ENCODE results near the gene YEATS4.

The YEATS4 gene

DNA sequence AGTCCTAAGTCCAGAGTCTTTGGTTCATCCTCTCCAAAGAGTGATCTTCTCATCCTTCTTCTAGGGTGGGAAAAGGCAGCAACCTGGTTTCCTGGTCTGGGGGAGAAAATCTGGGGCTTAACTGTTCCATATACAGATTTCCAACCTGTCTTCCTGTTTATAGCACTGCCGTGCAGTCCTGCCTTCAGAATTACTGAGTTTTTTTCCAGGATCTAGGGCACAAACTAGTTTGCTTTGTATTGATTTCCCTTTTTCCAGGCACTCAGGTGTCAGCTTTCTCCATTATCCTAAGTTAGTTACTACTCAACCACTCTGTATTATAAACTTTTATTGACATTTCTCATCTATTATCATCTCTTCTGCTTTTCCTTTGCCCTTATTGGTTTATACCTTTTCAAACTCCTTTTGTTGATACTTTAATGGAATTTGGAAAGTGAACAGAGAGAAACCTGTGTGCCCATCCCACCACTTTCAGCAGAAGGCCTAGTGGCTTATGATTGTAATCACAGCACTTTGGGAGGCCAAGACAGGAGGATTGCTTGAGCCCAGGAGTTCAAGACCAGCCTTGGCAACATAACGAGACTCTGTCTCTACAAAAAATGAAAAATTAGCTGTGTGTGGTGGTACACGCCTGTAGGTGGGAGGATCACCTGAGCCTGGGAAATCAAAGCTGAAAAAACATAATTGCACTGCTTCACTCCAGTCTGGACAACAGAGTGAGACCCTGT, 15.5 kb upstream of the YEATS4 start:
- TF ChIP-seq, protein P1, sequence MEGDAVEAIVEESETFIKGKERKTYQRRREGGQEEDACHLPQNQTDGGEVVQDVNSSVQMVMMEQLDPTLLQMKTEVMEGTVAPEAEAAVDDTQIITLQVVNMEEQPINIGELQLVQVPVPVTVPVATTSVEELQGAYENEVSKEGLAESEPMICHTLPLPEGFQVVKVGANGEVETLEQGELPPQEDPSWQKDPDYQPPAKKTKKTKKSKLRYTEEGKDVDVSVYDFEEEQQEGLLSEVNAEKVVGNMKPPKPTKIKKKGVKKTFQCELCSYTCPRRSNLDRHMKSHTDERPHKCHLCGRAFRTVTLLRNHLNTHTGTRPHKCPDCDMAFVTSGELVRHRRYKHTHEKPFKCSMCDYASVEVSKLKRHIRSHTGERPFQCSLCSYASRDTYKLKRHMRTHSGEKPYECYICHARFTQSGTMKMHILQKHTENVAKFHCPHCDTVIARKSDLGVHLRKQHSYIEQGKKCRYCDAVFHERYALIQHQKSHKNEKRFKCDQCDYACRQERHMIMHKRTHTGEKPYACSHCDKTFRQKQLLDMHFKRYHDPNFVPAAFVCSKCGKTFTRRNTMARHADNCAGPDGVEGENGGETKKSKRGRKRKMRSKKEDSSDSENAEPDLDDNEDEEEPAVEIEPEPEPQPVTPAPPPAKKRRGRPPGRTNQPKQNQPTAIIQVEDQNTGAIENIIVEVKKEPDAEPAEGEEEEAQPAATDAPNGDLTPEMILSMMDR (IDR thresholded peaks at IDR 0.05; ENCODE audit: low read depth, low read length), result no peak
- DNase-seq (ENCODE audit: extremely low read depth, low read depth), result no peak

- TF ChIP-seq, protein P1 (IDR thresholded peaks at IDR 0.05; ENCODE audit: low read depth, low read length), result no peak
- no peak for DNase-seq (ENCODE audit: extremely low read depth, low read depth)
Measured at GRCh38 chr12:69345077-69345476, 14.5 kb upstream of the YEATS4 start.

GRCh38 chr12:69345742-69346141, 13.8 kb upstream of the YEATS4 start:
- no peak for DNase-seq (ENCODE audit: extremely low read depth, low read depth)
- TF ChIP-seq, protein P1 (IDR thresholded peaks at IDR 0.05; ENCODE audit: low read depth, low read length), result no peak

DNA sequence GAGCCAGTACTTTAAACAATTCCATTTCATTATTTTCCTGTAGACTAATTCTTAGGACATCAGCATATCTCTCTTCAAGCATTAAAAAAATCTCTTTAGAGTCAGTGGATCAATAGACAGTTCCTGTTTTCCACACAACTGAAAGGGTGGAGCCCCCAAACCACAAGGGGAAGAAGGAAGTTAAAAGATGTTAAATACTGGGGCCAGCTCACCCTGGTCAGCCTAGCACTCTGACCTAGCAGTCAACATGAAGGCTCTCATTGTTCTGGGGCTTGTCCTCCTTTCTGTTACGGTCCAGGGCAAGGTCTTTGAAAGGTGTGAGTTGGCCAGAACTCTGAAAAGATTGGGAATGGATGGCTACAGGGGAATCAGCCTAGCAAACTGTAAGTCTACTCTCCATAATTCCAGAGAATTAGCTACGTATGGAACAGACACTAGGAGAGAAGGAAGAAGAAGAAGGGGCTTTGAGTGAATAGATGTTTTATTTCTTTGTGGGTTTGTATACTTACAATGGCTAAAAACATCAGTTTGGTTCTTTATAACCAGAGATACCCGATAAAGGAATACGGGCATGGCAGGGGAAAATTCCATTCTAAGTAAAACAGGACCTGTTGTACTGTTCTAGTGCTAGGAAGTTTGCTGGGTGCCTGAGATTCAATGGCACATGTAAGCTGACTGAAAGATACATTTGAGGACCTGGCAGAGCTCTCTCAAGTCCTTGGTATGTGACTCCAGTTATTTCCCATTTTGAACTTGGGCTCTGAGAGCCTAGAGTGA, 11.2 kb upstream of the YEATS4 start, which contains the start of gene LYZ:
Gene LYZ, plus strand, starts transcription at position 220 of the 777 bp plus-strand sequence. Its CDS starts 28 bp downstream, at position 248.
- no peak for DNase-seq (ENCODE audit: extremely low read depth, low read depth)
- TF ChIP-seq, protein P1 (IDR thresholded peaks at IDR 0.05; ENCODE audit: low read depth, low read length), result no peak

DNA sequence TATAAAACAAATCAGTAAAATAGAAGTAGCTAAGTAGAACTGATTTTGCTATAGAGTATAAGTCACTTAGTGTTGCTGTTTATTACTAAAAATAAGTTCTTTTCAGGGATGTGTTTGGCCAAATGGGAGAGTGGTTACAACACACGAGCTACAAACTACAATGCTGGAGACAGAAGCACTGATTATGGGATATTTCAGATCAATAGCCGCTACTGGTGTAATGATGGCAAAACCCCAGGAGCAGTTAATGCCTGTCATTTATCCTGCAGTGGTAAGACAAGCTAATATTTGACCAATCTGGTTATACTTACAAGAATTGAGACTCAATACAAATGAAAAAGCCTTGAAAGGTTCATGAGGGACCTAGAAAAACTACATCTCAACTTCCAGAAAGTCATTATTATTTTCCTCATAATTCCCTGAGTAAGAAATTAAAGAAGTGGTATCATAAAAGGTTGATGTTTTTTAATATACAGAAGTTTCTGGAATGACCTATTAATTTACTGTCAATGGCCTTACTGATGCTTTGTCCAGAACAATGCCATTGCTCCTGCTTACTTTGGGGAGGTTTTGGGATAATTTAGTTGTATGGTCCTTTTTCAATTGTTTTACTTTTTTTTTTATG, 9.4 kb upstream of the YEATS4 start:
- TF ChIP-seq, protein P1 (IDR thresholded peaks at IDR 0.05; ENCODE audit: low read depth, low read length), result no peak
- DNase-seq (ENCODE audit: extremely low read depth, low read depth), result no peak

GRCh38 chr12:69350777-69351176, 8.8 kb upstream of the YEATS4 start:
- no peak for DNase-seq (ENCODE audit: extremely low read depth, low read depth)
- TF ChIP-seq, protein P1 (IDR thresholded peaks at IDR 0.05; ENCODE audit: low read depth, low read length), result no peak

All from AG09319 (cell line).